Fibroblast of lung (primary cell): ENCODE measurements around the gene TET2.

ENCODE experiments used
- CTCF ChIP-seq, 2 donors: IDR thresholded peaks in 1 of 2; conservative IDR thresholded peaks in 1 of 2; 1 replicate in 1 of 2; 2 replicates in 1 of 2; pipeline ENCODE4 v1.5.1; 2011 to 2012; ENCODE audit warnings: low read length in 2 of 2, control low read depth in 1 of 2, inconsistent platforms in 1 of 2, low read depth in 1 of 2, mild to moderate bottlenecking in 1 of 2
- EZH2 ChIP-seq: IDR thresholded peaks from 2 replicates; pipeline ENCODE4 v1.5.1; 2012; ENCODE audit warnings: low read length, control low read depth, mild to moderate bottlenecking; ENCODE audit errors: missing control alignments

- TF ChIP-seq CTCF (conservative IDR thresholded peaks at IDR 0.05 in 1 of 2, IDR thresholded peaks at IDR 0.05 in 1 of 2; ENCODE audit: low read depth in 1 of 2, low read length in 2 of 2) (no peak), EZH2 (no peak)
Measured at GRCh38 chr4:105174098-105174497, 27.4 kb downstream of the TET2 start.
